ENCODE measurements around the gene MACROD2.

MACROD2 gene

GRCh38 chr20:14342918-14343317 lies 347.6 kb downstream of the MACROD2 start:
- DNase-seq = no peak

- DNase-seq = no peak
Measured at GRCh38 chr20:14343491-14344065, 348.3 kb downstream of the MACROD2 start.

GRCh38 chr20:14344746-14345145 lies 349.4 kb downstream of the MACROD2 start:
- DNase-seq = no peak

- DNase-seq = no peak
Measured at GRCh38 chr20:14355791-14356190, 360.5 kb downstream of the MACROD2 start.

GRCh38 chr20:14360416-14360815 lies 365.1 kb downstream of the MACROD2 start:
- no peak for DNase-seq

- no peak for DNase-seq
Measured at GRCh38 chr20:14361509-14362345, 366.4 kb downstream of the MACROD2 start.

GRCh38 chr20:14374196-14374595 lies 378.9 kb downstream of the MACROD2 start:
- DNase-seq = no peak

GRCh38 chr20:14375416-14375985 lies 380.2 kb downstream of the MACROD2 start:
- DNase-seq = no peak

GRCh38 chr20:14378326-14378725 lies 383.0 kb downstream of the MACROD2 start:
- DNase-seq = no peak

- no peak for DNase-seq
Measured at GRCh38 chr20:14383335-14383734, 388.0 kb downstream of the MACROD2 start.

GRCh38 chr20:14384416-14385175 lies 389.3 kb downstream of the MACROD2 start:
- DNase-seq = no peak

- no peak for DNase-seq
Measured at GRCh38 chr20:14385176-14385740, 389.9 kb downstream of the MACROD2 start.

GRCh38 chr20:14386726-14387125 lies 391.4 kb downstream of the MACROD2 start:
- DNase-seq = no peak

- DNase-seq = no peak
Measured at GRCh38 chr20:14401479-14402138, 406.3 kb downstream of the MACROD2 start.

GRCh38 chr20:14404515-14404914 lies 409.2 kb downstream of the MACROD2 start:
- DNase-seq = no peak

GRCh38 chr20:14406495-14406894 lies 411.2 kb downstream of the MACROD2 start:
- DNase-seq = no peak

- no peak for DNase-seq
Measured at GRCh38 chr20:14407336-14407735, 412.0 kb downstream of the MACROD2 start.

GRCh38 chr20:14410869-14411555 lies 415.7 kb downstream of the MACROD2 start:
- no peak for DNase-seq

- DNase-seq = no peak
Measured at GRCh38 chr20:14412065-14412681, 416.9 kb downstream of the MACROD2 start.

- DNase-seq = no peak
Measured at GRCh38 chr20:14413835-14414234, 418.5 kb downstream of the MACROD2 start.

- no peak for DNase-seq
Measured at GRCh38 chr20:14414560-14414959, 419.2 kb downstream of the MACROD2 start.

All from hematopoietic multipotent progenitor cell treated with erythropoietin and hydrocortisone succinate and interleukin-3 and kit ligand, for 6 days (in vitro differentiated cells).